ENCODE measurements around the gene PRKN.

Gene PRKN

DNA sequence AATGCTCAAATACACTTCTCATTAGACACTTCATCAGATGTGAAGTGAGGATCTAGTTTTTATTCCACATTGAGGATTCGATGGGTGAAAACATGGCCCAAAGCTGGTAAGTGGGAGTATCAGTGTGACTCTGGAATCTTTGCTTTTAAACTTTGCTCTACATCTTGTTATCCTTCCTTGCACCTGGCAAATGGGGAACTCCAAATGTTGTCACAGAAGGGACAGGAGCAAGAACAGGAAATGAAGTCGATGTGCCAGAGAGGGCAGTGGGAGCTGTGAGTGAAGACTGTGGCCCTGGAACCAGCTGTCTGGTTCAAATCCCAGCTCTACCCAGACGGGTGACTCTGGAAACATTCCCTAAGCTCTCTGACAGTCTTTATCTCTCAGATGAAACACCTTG is 1367.0 kb downstream of the PRKN start:
- Histone ChIP-seq H3K4me2 (ENCODE audit: low read length) (no peak overlapping the region), H3K36me3 (replicated peaks; ENCODE audit: low read depth, low read length) (no peaks in the 10 kb centered on the region), H2AFZ (ENCODE audit: low read depth, low read length) (no peak overlapping the region), H3K9me3 (ENCODE audit: insufficient read depth, low read length) (no peaks in the 10 kb centered on the region), H3K4me1 (ENCODE audit: low read length) (peaks cover 3% of the 10 kb centered on the region), H3K9ac (ENCODE audit: low read length) (no peak overlapping the region), H3K79me2 (ENCODE audit: low read length) (no peaks in the 10 kb centered on the region), H4K20me1 (ENCODE audit: insufficient read depth, low read length) (no peaks in the 10 kb centered on the region), H3K27me3 (ENCODE audit: low read depth, low read length) (no peaks in the 10 kb centered on the region), H3K27ac (ENCODE audit: low read length) (no peak overlapping the region), H3K4me3 (ENCODE audit: low read length) (no peak overlapping the region)
- TF ChIP-seq EZH2phosphoT487 (IDR thresholded peaks at IDR 0.05; ENCODE audit: low read depth) = no peak
- TF ChIP-seq, protein P1, sequence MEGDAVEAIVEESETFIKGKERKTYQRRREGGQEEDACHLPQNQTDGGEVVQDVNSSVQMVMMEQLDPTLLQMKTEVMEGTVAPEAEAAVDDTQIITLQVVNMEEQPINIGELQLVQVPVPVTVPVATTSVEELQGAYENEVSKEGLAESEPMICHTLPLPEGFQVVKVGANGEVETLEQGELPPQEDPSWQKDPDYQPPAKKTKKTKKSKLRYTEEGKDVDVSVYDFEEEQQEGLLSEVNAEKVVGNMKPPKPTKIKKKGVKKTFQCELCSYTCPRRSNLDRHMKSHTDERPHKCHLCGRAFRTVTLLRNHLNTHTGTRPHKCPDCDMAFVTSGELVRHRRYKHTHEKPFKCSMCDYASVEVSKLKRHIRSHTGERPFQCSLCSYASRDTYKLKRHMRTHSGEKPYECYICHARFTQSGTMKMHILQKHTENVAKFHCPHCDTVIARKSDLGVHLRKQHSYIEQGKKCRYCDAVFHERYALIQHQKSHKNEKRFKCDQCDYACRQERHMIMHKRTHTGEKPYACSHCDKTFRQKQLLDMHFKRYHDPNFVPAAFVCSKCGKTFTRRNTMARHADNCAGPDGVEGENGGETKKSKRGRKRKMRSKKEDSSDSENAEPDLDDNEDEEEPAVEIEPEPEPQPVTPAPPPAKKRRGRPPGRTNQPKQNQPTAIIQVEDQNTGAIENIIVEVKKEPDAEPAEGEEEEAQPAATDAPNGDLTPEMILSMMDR (IDR thresholded peaks at IDR 0.05; ENCODE audit: low read depth, low read length) = no peak

DNA sequence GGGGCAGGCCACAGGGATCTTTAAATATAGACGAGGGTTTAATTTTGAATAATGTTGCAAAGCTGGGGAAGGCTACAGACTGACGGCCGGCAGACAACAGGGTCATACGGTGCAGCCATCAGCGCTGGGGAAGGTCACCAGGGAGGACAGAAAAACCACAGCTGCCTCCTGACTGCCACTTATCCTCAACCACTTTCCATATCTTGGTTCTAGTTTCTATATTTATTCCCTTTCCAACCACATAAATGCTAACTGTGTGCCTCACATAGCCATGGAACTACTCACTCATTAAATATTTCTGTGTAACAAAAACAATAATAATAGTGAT is 1368.0 kb downstream of the PRKN start:
- Histone ChIP-seq H3K79me2 (ENCODE audit: low read length) (no peaks in the 10 kb centered on the region), H3K4me2 (ENCODE audit: low read length) (no peak overlapping the region), H3K27ac (ENCODE audit: low read length) (no peak overlapping the region), H3K4me3 (ENCODE audit: low read length) (no peak overlapping the region), H3K9ac (ENCODE audit: low read length) (no peak overlapping the region), H3K4me1 (ENCODE audit: low read length) (peaks cover 3% of the 10 kb centered on the region), H3K36me3 (replicated peaks; ENCODE audit: low read depth, low read length) (no peaks in the 10 kb centered on the region), H3K9me3 (ENCODE audit: insufficient read depth, low read length) (no peaks in the 10 kb centered on the region), H2AFZ (ENCODE audit: low read depth, low read length) (no peak overlapping the region), H3K27me3 (ENCODE audit: low read depth, low read length) (no peaks in the 10 kb centered on the region), H4K20me1 (ENCODE audit: insufficient read depth, low read length) (no peaks in the 10 kb centered on the region)
- TF ChIP-seq, protein P1 (IDR thresholded peaks at IDR 0.05; ENCODE audit: low read depth, low read length) = no peak
- no peak for TF ChIP-seq EZH2phosphoT487 (IDR thresholded peaks at IDR 0.05; ENCODE audit: low read depth)

DNA sequence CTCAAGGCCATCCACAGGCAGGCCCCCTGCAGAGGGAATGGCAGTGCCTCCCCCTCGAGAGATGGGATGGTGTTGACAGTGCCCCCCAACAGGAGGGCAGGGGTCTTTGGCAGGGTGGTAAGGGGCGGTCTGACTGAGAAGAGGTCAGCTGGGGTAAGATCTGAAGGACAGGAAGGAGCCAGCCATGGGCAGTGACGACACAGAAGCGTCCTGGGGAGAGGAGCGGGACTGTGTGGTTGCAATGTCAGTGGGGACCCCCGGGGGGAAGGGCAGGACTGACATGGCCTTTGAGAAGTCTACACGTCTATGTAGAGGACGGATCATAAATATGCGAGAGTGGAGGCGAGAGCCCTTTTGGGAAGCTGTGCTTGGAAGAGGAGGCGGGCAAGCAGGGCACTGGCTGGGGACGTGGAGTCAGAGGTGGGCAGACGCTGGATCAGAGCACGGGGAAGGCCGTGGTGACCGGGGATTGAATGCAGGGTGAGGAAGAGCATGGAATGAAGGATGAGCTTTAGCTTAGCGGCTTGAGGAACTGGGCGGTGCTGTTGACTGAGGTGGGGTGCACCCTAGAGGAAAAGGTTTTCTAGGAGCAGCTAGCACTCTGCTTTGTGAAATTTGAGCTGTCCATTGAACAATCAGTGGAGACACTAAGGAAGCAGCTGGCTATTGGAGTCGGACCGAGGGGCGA is 1371.3 kb downstream of the PRKN start:
- Histone ChIP-seq H3K9me3 (ENCODE audit: insufficient read depth, low read length) (no peaks in the 10 kb centered on the region), H3K36me3 (replicated peaks; ENCODE audit: low read depth, low read length) (no peaks in the 10 kb centered on the region), H2AFZ (ENCODE audit: low read depth, low read length) (no peak overlapping the region), H3K79me2 (ENCODE audit: low read length) (no peaks in the 10 kb centered on the region), H3K27ac (ENCODE audit: low read length) (no peak overlapping the region), H3K27me3 (ENCODE audit: low read depth, low read length) (no peaks in the 10 kb centered on the region), H3K4me1 (ENCODE audit: low read length) (peaks cover 7% of the 10 kb centered on the region), H3K4me2 (ENCODE audit: low read length) (no peak overlapping the region), H3K9ac (ENCODE audit: low read length) (no peak overlapping the region), H4K20me1 (ENCODE audit: insufficient read depth, low read length) (no peaks in the 10 kb centered on the region), H3K4me3 (ENCODE audit: low read length) (no peak overlapping the region)
- TF ChIP-seq EZH2phosphoT487 (IDR thresholded peaks at IDR 0.05; ENCODE audit: low read depth) = no peak
- TF ChIP-seq, protein P1 (IDR thresholded peaks at IDR 0.05; ENCODE audit: low read depth, low read length) = no peak

GRCh38 chr6:161355696-161356095 is 1371.9 kb downstream of the PRKN start:
- no peaks in the 10 kb centered on the region for H3K79me2 ChIP-seq (ENCODE audit: low read length)
- H4K20me1 ChIP-seq (ENCODE audit: insufficient read depth, low read length) = no peaks in the 10 kb centered on the region
- H3K27me3 ChIP-seq (ENCODE audit: low read depth, low read length) = no peaks in the 10 kb centered on the region
- no peak overlapping the region for H2AFZ ChIP-seq (ENCODE audit: low read depth, low read length)
- peaks cover 7% of the 10 kb centered on the region for H3K4me1 ChIP-seq (ENCODE audit: low read length)
- no peak overlapping the region for H3K4me3 ChIP-seq (ENCODE audit: low read length)
- no peaks in the 10 kb centered on the region for H3K36me3 ChIP-seq (replicated peaks; ENCODE audit: low read depth, low read length)
- H3K4me2 ChIP-seq (ENCODE audit: low read length) = no peak overlapping the region
- H3K9ac ChIP-seq (ENCODE audit: low read length) = no peak overlapping the region
- no peaks in the 10 kb centered on the region for H3K9me3 ChIP-seq (ENCODE audit: insufficient read depth, low read length)
- H3K27ac ChIP-seq (ENCODE audit: low read length) = no peak overlapping the region
- TF ChIP-seq, protein P1 (IDR thresholded peaks at IDR 0.05; ENCODE audit: low read depth, low read length) = no peak

Data from OCI-LY3 (cell line).